Astrocyte of the hippocampus (primary cell): ENCODE data around the gene NLRC5.
"Not testable (repeated sequence)": the region's sequence is repeated elsewhere in the genome, so short reads cannot be mapped to it uniquely, and the experiment has no call there.

Experiments
- DNase-seq: peaks from one replicate; pipeline ENCODE4 v3.0.0; 2011; ENCODE audit warnings: low read depth, low spot score

The NLRC5 gene

DNA sequence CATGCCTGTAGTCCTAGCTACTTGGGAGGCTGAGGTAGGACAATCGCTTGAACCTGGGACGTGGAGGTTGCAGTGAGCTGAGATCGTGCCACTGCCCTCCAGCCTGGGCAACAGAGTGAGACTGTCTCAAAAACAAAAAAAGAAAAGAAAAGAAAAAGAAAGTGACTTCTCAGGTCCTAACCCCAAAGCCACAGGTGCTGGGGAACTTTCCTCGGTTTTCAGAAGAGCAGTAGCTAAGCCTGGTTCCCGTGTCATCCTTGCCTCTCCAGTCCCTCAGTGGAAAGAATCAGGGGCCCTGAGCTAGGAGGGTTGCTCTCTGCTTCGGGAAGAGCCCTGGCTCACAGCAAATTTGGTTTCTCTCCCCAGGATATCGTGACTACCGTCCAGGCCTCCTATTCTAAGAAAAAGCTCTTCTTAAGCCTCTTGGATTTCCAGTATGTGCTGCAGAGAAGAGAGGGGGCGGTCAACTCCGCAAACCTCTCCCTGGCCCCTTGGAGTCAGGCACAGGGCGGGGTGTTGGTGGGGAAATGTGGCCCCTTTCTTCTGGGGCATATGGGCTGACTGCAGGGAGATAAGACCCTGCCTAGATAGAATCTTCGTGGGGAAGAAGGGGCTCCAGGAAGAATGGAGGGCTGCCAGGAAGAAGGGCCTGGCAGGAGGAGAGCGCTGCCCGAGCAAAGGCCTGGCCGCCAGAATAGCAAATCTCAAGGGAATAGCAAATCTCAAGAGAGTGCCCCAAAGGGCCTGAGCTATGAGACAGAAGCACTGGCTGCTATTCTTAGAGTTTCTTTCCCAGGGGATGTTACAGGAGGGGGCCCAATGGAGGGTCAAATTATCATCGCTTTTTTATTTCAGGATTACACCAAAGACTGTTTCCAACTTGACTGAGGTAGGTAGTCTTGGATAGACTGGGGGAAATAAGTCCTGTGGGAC lies 8.3 kb upstream of the NLRC5 start:
- DNase-seq: no peak

- DNase-seq: no peak
Measured at GRCh38 chr16:56981729-56982271, 7.6 kb upstream of the NLRC5 start.

DNA sequence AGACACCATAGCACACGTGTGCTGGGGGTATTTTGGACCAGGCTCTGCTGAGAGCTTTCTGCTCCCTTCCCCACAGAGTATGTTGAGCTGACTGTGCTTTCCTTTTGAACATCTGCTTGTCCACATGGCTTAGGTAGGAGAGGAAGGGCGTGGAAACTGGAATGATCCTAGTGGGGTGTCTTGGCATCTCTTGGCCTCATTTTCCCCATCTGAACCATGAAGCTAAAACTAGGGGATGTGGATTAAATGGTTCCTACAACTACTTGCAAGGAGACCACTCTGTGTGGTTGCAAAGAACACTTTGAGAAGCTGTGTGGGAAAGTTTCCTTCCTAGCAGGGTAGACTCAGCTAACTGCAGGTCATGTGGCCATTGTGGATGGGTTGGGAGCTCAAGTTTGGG lies 6.7 kb upstream of the NLRC5 start:
- DNase-seq: no peak

GRCh38 chr16:56983211-56983751 lies 6.1 kb upstream of the NLRC5 start:
- no peak for DNase-seq

DNA sequence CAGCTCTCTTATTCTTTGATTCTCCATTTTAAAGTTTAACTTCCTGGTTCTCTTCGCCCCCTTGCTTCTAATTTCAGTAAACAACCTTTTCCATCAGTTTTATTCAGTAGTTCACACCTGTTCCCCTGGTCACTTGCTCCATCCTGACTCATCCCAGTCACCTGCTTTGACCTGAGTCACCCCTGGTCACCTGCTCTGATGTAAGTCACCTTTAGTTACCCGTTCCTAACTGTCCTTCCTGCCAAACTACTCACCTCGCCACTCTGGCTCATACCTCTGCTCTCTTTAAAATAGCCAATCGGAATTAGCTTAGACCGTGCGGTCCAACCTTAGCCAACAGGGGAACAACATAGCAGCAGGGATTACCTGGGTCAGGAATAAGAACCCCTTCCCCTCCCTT lies 4.7 kb upstream of the NLRC5 start:
- no peak for DNase-seq

GRCh38 chr16:56985288-56985961 lies 3.9 kb upstream of the NLRC5 start:
- DNase-seq: peak; percentile 74

DNA sequence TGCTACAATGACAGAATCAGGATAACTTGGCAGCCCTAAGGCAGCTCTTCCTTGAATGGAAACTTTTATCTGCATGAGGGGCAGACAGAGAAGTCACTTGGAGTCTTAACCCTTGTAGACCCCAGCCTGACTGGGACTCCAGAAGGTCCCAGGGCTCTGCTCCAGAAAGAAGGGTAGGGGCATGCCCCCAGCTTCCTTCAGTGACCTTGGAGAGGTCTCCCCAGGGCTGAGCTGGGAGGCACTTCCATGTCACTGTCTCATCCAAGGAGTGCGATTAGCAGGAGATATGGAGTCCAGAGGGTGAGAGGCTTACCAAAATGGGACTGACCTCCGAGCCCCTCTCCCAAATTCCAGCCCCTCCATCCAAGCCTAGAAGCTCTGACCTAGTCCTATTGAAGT lies 3.4 kb upstream of the NLRC5 start:
- no peak for DNase-seq

GRCh38 chr16:56986361-56986760 lies 3.0 kb upstream of the NLRC5 start:
- DNase-seq: no peak

GRCh38 chr16:56986908-56987307 lies 2.4 kb upstream of the NLRC5 start:
- DNase-seq: not testable (repeated sequence)

DNA sequence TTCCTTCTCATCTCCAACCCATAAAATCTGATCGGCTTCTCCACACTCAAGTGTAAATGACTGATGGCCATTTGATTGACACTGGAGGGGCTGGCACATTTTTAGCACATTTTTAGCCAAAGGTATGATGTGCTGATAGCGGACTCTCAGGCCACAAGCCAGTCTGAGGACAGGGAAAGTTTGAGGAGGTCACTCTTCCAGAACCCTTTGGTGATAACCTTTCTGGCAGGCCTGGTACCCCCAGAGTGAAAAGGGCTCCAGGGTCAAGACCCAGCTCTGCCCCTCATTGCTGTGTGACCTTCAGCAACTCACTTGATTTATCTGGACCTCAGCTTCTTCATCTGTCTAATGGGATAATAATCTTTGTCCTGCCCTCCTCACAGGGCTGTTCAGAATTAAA lies 1.7 kb upstream of the NLRC5 start:
- no peak for DNase-seq

DNA sequence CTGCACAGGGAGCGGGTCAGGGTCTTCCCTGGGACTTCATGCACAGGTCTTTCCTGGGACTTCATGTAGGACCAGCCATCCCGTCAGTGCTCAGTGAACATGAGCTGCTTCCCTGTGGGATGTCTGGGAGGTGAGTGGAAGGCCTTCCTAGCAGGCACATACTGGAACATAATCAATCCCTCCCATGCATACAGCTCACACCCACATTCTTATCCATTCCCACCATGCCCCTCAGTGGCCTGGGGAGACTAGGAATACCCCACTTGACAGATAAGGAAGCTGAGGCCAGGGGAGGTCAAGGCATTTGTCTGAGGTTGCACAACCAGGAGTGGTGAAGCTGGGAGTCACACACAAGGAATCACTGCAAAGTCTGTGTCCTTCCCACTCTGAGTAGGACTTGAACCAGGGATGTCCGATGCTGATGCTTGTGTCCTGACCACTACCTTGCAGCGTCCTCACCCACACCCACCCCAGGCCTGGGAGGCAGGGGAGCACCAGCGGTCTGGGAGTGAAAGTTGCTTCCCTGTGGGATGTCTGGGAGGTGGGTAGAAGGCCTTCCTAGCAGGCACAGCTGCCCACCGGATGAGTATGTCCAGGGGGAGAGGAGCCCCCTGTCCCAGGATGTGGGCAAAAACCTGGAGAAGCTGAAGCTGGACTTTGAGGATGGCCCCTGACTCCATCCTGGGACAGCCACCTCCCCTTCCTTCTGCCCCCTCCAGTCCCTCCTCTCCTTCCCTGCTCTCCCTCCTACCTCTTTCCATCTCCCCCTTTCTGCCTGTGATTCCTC lies 1.0 kb upstream of the NLRC5 start:
- no peak for DNase-seq

- DNase-seq: no peak
Measured at GRCh38 chr16:56989988-56990387, 631 bp downstream of the NLRC5 start.

GRCh38 chr16:56990407-56991286 lies 1.3 kb downstream of the NLRC5 start:
- no peak for DNase-seq

- not testable (repeated sequence) for DNase-seq
Measured at GRCh38 chr16:56992431-56992830, 3.1 kb downstream of the NLRC5 start.

DNA sequence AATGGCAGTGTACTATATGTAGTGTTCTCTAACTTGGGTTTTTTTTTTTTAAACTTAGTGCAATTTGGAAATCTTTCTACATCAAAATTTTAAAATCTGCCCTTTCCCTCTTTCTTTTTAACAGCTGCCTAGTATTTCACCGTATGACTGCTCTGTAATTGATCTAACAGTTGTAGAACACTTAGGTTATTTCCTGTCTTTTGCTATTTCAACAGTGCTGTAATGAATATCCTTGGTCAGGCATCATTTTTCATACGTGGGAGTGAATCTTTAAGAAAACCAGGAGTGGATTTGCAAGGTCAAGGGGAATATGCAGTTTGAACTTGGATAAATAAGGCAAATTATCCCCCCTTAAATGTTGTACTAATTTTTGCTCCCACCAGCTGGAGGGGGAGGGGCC lies 3.8 kb downstream of the NLRC5 start:
- DNase-seq: no peak

GRCh38 chr16:56994311-56994710 lies 5.0 kb downstream of the NLRC5 start:
- DNase-seq: no peak

- no peak for DNase-seq
Measured at GRCh38 chr16:56995136-56995805, 5.9 kb downstream of the NLRC5 start.

DNA sequence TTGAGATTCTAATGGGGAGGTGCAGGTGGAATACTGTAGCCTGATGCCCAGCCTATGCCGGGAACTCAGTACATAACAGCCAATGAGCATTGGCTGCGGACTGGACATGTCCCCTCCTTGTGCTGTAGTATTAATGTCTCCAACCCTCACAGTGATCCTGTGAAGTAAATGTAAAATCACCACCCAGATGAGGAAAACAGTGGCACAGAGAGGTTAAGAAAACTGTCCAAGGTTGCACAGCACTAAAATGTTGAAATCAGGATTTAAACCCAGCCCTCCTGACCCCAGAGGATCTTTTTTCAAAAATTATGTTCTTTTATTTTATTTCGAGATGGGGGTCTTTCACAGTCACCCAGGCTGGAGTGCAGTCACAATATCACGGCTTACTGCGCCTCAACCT lies 7.9 kb downstream of the NLRC5 start:
- no peak for DNase-seq

GRCh38 chr16:56997931-56998330 lies 8.6 kb downstream of the NLRC5 start:
- DNase-seq: no peak

DNA sequence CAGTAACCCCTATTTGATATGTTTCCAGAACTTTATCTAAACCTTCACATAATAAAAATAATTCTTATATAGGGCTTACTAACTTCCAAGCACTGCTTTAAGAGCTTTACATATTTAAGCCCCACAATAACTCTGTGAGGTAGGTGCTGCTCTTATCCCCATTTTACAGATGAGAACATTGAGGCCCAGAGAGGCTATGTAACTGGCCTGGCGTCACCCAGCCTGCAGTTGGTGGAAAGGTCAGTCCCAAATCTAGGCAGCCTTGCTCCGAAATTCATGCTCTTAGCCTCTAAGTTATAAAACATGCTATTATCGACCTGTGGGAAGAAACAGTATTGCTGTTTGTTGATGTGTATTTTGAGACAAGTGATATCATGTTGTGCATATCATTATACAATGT lies 9.0 kb downstream of the NLRC5 start:
- DNase-seq: no peak
